H9 (cell line): ENCODE measurements around the gene LENG9. TPM values are rescaled to one million over a fixed set of nuclear protein-coding genes. Genes with fewer than 3 reads are reported as not detected.

Source experiments
- DNase-seq: peaks from one replicate; pipeline ENCODE4 v3.0.0-alpha.2; 2017
- H2AFZ ChIP-seq: one replicate; pipeline ENCODE4 v1.6.1; 2013; ENCODE audit warnings: mild to moderate bottlenecking, low read length, control low read depth, moderate library complexity
- H2AK5ac ChIP-seq: 2 replicates; pipeline ENCODE4 v1.6.1; 2013; ENCODE audit warnings: low read length, control low read depth, mixed read lengths; ENCODE audit not compliant: insufficient read length
- H2BK120ac ChIP-seq: one replicate; pipeline ENCODE4 v1.6.1; 2013; ENCODE audit warnings: low read depth, mild to moderate bottlenecking, low read length, control low read depth, inconsistent platforms; ENCODE audit not compliant: poor library complexity, severe bottlenecking
- H2BK12ac ChIP-seq: 2 replicates; pipeline ENCODE4 v1.6.1; 2013; ENCODE audit warnings: low read length, control low read depth, mixed read lengths, low read depth; ENCODE audit not compliant: insufficient read length
- H2BK15ac ChIP-seq: 2 replicates; pipeline ENCODE4 v1.6.1; 2013; ENCODE audit warnings: low read depth, low read length, control low read depth
- H2BK20ac ChIP-seq: one replicate; pipeline ENCODE4 v1.6.1; 2013; ENCODE audit warnings: low read depth, mild to moderate bottlenecking, low read length, control low read depth, inconsistent platforms; ENCODE audit not compliant: poor library complexity, severe bottlenecking
- H2BK5ac ChIP-seq: 2 replicates; pipeline ENCODE4 v1.6.1; 2013; ENCODE audit warnings: low read length, control low read depth, mixed read lengths; ENCODE audit not compliant: insufficient read length
- H3K14ac ChIP-seq: 2 replicates; pipeline ENCODE4 v1.6.1; 2013; ENCODE audit warnings: low read length, control low read depth; ENCODE audit not compliant: insufficient read depth
- H3K18ac ChIP-seq: 2 replicates; pipeline ENCODE4 v1.6.1; 2013; ENCODE audit warnings: low read depth, mild to moderate bottlenecking, mixed read lengths, low read length, control low read depth; ENCODE audit not compliant: insufficient read length
- H3K23ac ChIP-seq: 2 replicates; pipeline ENCODE4 v1.6.1; 2013; ENCODE audit warnings: low read length, control low read depth, mixed read lengths, low read depth; ENCODE audit not compliant: insufficient read length
- H3K23me2 ChIP-seq: 2 replicates; pipeline ENCODE4 v1.6.1; 2013; ENCODE audit warnings: low read depth, mild to moderate bottlenecking, mixed read lengths, low read length, control low read depth; ENCODE audit not compliant: insufficient read length, poor library complexity, severe bottlenecking
- H3K27ac ChIP-seq: 2 replicates; pipeline ENCODE4 v1.5.1; 2013; ENCODE audit warnings: low read length, control low read depth, mixed read lengths, low read depth; ENCODE audit not compliant: insufficient read length
- H3K27me3 ChIP-seq: 2 replicates; pipeline ENCODE4 v1.6.1; 2013; ENCODE audit warnings: low read length, control low read depth, inconsistent platforms; ENCODE audit not compliant: insufficient read depth
- H3K4ac ChIP-seq: 2 replicates; pipeline ENCODE4 v1.6.1; 2013; ENCODE audit warnings: low read depth, mild to moderate bottlenecking, control low read depth, inconsistent platforms, low read length, moderate library complexity
- H3K4me1 ChIP-seq: 2 replicates; pipeline ENCODE4 v1.6.1; 2013; ENCODE audit warnings: low read length, control low read depth, inconsistent platforms; ENCODE audit not compliant: insufficient read depth
- H3K4me2 ChIP-seq: 2 replicates; pipeline ENCODE4 v1.6.1; 2013; ENCODE audit warnings: low read length, control low read depth, mixed read lengths; ENCODE audit not compliant: insufficient read length, insufficient read depth
- H3K56ac ChIP-seq: 2 replicates; pipeline ENCODE4 v1.6.1; 2013; ENCODE audit warnings: low read depth, mild to moderate bottlenecking, mixed read lengths, low read length, control low read depth; ENCODE audit not compliant: insufficient read length
- H3K79me1 ChIP-seq: 2 replicates; pipeline ENCODE4 v1.6.1; 2013; ENCODE audit warnings: low read depth, mild to moderate bottlenecking, moderate library complexity, low read length, control low read depth, inconsistent platforms; ENCODE audit not compliant: insufficient read depth, poor library complexity, severe bottlenecking
- H3K79me2 ChIP-seq: 2 replicates; pipeline ENCODE4 v1.6.1; 2013; ENCODE audit warnings: low read length, control low read depth, inconsistent platforms; ENCODE audit not compliant: insufficient read depth
- H3K9ac ChIP-seq: 2 replicates; pipeline ENCODE4 v1.6.1; 2013; ENCODE audit warnings: low read length, control low read depth, mixed read lengths; ENCODE audit not compliant: insufficient read length; ENCODE audit errors: extremely low read depth
- H3K9me3 ChIP-seq: one replicate; pipeline ENCODE4 v1.6.1; 2013; ENCODE audit warnings: low read depth, low read length, inconsistent platforms; ENCODE audit not compliant: control insufficient read depth
- H3T11ph ChIP-seq: one replicate; pipeline ENCODE4 v1.6.1; 2013; ENCODE audit warnings: mild to moderate bottlenecking, low read length, control low read depth, inconsistent platforms
- H4K20me1 ChIP-seq: one replicate; pipeline ENCODE4 v1.6.1; 2013; ENCODE audit not compliant: control insufficient read depth, insufficient read length, insufficient read depth
- H4K5ac ChIP-seq: 2 replicates; pipeline ENCODE4 v1.6.1; 2013; ENCODE audit warnings: low read depth, mild to moderate bottlenecking, mixed read lengths, low read length, control low read depth; ENCODE audit not compliant: insufficient read length
- H4K8ac ChIP-seq: replicated peaks from 2 replicates; pipeline ENCODE4 v1.6.1; 2013; ENCODE audit warnings: low read length, control low read depth, mixed read lengths, low read depth; ENCODE audit not compliant: insufficient read length
- H4K91ac ChIP-seq: 2 replicates; pipeline ENCODE4 v1.6.1; 2013; ENCODE audit warnings: low read depth, mild to moderate bottlenecking, moderate library complexity, mixed read lengths, low read length, control low read depth; ENCODE audit not compliant: insufficient read length
- H3K27ac Mint-ChIP-seq, 3 experiments: 2 replicates in 2 of 3; 3 replicates in 1 of 3; pipeline ENCODE4 v1.8.0; 2020 to 2021; ENCODE audit warnings: mixed read lengths in 3 of 3, mild to moderate bottlenecking in 1 of 3, moderate library complexity in 1 of 3
- H3K27me3 Mint-ChIP-seq: 2 replicates; pipeline ENCODE4 v1.8.0; 2021; ENCODE audit warnings: low read depth, mild to moderate bottlenecking, moderate library complexity, mixed read lengths
- H3K36me3 Mint-ChIP-seq, 3 experiments: 2 replicates in 2 of 3; 3 replicates in 1 of 3; pipeline ENCODE4 v1.8.0; 2020 to 2021; ENCODE audit warnings: low read depth in 3 of 3, mixed read lengths in 3 of 3; ENCODE audit not compliant: insufficient read depth in 1 of 3
- H3K4me1 Mint-ChIP-seq, 2 experiments: 2 replicates each; pipeline ENCODE4 v1.8.0; 2020; ENCODE audit warnings: mixed read lengths in 2 of 2
- H3K4me3 Mint-ChIP-seq, 2 experiments: 2 replicates in 1 of 2; 3 replicates in 1 of 2; pipeline ENCODE4 v1.8.0; 2020 to 2021; ENCODE audit warnings: mild to moderate bottlenecking in 2 of 2, mixed read lengths in 2 of 2, moderate library complexity in 1 of 2
- H3K9me3 Mint-ChIP-seq, 2 experiments: 2 replicates in 1 of 2; 3 replicates in 1 of 2; pipeline ENCODE4 v1.8.0; 2020; ENCODE audit warnings: mild to moderate bottlenecking in 2 of 2, mixed read lengths in 2 of 2, moderate library complexity in 1 of 2
- WGBS: extraction: QIAGEN DNeasy Blood & Tissue Kit; methylation state at CpG from one replicate; pipeline ENCODE4 v1.1.7; 2013; ENCODE audit warnings: missing lambda C conversion rate, low lambda C conversion rate, mixed read lengths; ENCODE audit not compliant: insufficient read length; ENCODE audit errors: extremely low coverage; 5-methylcytosine and 5-hydroxymethylcytosine counted together
- total RNA-seq: library from RNA; stranded (reverse); gene quantifications from 2 replicates; pipeline ENCODE4 v1.2.1, GENCODE V29; 2021
- TF ChIP-seq, protein P1 (sequence below): fragments of 200-600 bp; sonication (generic); conservative IDR thresholded peaks from 3 replicates; pipeline ENCODE4 v1.8.0; 2021; ENCODE audit warnings: antibody characterized with exemption, mild to moderate bottlenecking

The LENG9 gene
- total RNA-seq, 1 experiment from 2014 or later, result 3.8 TPM

- peaks cover 5 to 8% of the 10 kb centered on the region in 2 experiments for H3K4me1 Mint-ChIP-seq
- H4K20me1 ChIP-seq, result no peaks in the 10 kb centered on the region
- no peak overlapping the region for H2AK5ac ChIP-seq
- peak; percentile 80 for DNase-seq
- H3K23me2 ChIP-seq, result no peaks in the 10 kb centered on the region
- H4K8ac ChIP-seq, result no peak overlapping the region
- H3K79me2 ChIP-seq, result no peaks in the 10 kb centered on the region
- H3K23ac ChIP-seq, result no peak overlapping the region
- no peak overlapping the region for H2BK12ac ChIP-seq
- no peak overlapping the region for H2BK15ac ChIP-seq
- no peaks in the 10 kb centered on the region; the same call in 1 of the 2 replicates for H3K4me1 ChIP-seq
- H3K56ac ChIP-seq, result no peak overlapping the region
- H2BK20ac ChIP-seq, result no peak overlapping the region
- no peak overlapping the region for H4K91ac ChIP-seq
- H3K9me3 ChIP-seq, result no peaks in the 10 kb centered on the region
- H3K27ac Mint-ChIP-seq, result no peak overlapping the region
- no peak overlapping the region for H3K18ac ChIP-seq
- H3K4ac ChIP-seq, result no peak overlapping the region
- TF ChIP-seq, protein P1, sequence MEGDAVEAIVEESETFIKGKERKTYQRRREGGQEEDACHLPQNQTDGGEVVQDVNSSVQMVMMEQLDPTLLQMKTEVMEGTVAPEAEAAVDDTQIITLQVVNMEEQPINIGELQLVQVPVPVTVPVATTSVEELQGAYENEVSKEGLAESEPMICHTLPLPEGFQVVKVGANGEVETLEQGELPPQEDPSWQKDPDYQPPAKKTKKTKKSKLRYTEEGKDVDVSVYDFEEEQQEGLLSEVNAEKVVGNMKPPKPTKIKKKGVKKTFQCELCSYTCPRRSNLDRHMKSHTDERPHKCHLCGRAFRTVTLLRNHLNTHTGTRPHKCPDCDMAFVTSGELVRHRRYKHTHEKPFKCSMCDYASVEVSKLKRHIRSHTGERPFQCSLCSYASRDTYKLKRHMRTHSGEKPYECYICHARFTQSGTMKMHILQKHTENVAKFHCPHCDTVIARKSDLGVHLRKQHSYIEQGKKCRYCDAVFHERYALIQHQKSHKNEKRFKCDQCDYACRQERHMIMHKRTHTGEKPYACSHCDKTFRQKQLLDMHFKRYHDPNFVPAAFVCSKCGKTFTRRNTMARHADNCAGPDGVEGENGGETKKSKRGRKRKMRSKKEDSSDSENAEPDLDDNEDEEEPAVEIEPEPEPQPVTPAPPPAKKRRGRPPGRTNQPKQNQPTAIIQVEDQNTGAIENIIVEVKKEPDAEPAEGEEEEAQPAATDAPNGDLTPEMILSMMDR, result peak; percentile 79
- H3K9me3 Mint-ChIP-seq, result peaks cover 0 to 14% of the 10 kb centered on the region in 2 experiments; a peak in 3 of 5 replicates
- peaks cover 22% of the 10 kb centered on the region for H3K27me3 Mint-ChIP-seq
- H3K27ac ChIP-seq, result no peak overlapping the region
- no peak overlapping the region for H3K14ac ChIP-seq
- H3K9ac ChIP-seq, result no peak overlapping the region
- no peak overlapping the region for H3K4me3 Mint-ChIP-seq
- H2BK5ac ChIP-seq, result no peak overlapping the region
- no peak overlapping the region for H4K5ac ChIP-seq
- no peak overlapping the region for H3K4me2 ChIP-seq
- H3K27me3 ChIP-seq, result no peaks in the 10 kb centered on the region
- WGBS, result no CpG with 5 or more reads among the region's 10 CpGs
- H3T11ph ChIP-seq, result no peak overlapping the region
- no peak overlapping the region for H2BK120ac ChIP-seq
- H3K79me1 ChIP-seq, result no peaks in the 10 kb centered on the region
- no peak overlapping the region for H2AFZ ChIP-seq
- H3K36me3 Mint-ChIP-seq, result no peaks in the 10 kb centered on the region
These were observed 15.2 kb upstream of the LENG9 start for GRCh38 chr19:54478677-54479266.
